Tibial nerve (tissue), 4 donors: ENCODE measurements around the gene VPS18.

ENCODE experiments used
- CTCF ChIP-seq, 5 experiments: fragments of 200-600 bp in 3 of 5; fragments of 450-650 bp in 2 of 5; sonication (generic) in 3 of 5; IDR thresholded peaks; one replicate each; pipeline ENCODE4 v1.5.1; 2016 to 2019; ENCODE audit warnings: antibody characterized with exemption in 5 of 5, mild to moderate bottlenecking in 3 of 5, moderate library complexity in 2 of 5
- EP300 ChIP-seq, 2 donors: sonication (generic); formaldehyde crosslinking; IDR thresholded peaks; one replicate each; pipeline ENCODE4 v1.6.1; 2017; ENCODE audit warnings: antibody characterized with exemption in 2 of 2, mild to moderate bottlenecking in 1 of 2

GRCh38 chr15:40847223-40847961, 46.9 kb upstream of the VPS18 start:
- TF ChIP-seq EP300 (IDR thresholded peaks at IDR 0.05), result no peak
- TF ChIP-seq CTCF (IDR thresholded peaks at IDR 0.05), result no peak
